Measurements from ENCODE around the gene SERPINA12. TPM values are rescaled to one million over a fixed set of nuclear protein-coding genes. Genes with fewer than 3 reads are reported as not detected.

SERPINA12 gene, protein sequence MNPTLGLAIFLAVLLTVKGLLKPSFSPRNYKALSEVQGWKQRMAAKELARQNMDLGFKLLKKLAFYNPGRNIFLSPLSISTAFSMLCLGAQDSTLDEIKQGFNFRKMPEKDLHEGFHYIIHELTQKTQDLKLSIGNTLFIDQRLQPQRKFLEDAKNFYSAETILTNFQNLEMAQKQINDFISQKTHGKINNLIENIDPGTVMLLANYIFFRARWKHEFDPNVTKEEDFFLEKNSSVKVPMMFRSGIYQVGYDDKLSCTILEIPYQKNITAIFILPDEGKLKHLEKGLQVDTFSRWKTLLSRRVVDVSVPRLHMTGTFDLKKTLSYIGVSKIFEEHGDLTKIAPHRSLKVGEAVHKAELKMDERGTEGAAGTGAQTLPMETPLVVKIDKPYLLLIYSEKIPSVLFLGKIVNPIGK
- total RNA-seq: not detected in 2 replicates

DNA sequence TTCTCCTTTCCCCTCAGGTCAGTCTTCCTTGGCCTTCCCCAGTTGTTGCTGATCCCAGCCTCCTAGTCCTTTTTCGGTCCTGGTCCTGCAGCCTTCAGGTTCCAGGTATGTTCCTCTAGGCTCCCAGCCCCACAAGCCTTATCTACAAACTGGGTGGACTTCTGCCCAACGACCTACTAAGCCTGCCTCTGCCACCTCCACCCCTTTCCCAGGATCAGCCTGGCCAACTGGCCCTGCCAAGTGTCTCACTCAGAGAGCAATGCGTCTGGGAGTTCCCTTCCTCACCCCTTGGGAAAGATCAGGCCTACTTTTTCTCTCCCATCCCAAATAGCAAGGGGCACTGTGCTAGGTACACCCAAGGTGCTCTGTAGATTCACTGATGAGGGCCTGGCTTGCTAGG lies at the start of gene SERPINA12:
TSS of gene SERPINA12 (minus strand) at position 114 of the 400 bp plus-strand sequence. CDS start 11,072 bp downstream, outside the sequence.
- H3K36me3 ChIP-seq (ENCODE audit: insufficient read depth, low read length): no peaks in the 10 kb centered on the region
- H3K79me2 ChIP-seq (ENCODE audit: insufficient read depth, low read length): no peaks in the 10 kb centered on the region
- no peaks in the 10 kb centered on the region for H3K4me1 ChIP-seq (ENCODE audit: insufficient read depth, low read length)
- H2AFZ ChIP-seq (ENCODE audit: low read length): no peak within 1 kb of the TSS
- no peak within 1 kb of the TSS for H3K27ac ChIP-seq (ENCODE audit: low read depth, low read length)
- H3K27me3 ChIP-seq (ENCODE audit: insufficient read depth, low read length): no peaks in the 10 kb centered on the region
- H3K4me3 ChIP-seq (ENCODE audit: insufficient read depth, low read length): no peak within 1 kb of the TSS
- no peaks in the 10 kb centered on the region for H3K9me3 ChIP-seq (ENCODE audit: low read depth, low read length)
- H3K4me2 ChIP-seq (ENCODE audit: insufficient read depth, low read length): no peak within 1 kb of the TSS
- no peaks in the 10 kb centered on the region for H4K20me1 ChIP-seq (ENCODE audit: insufficient read depth, low read length)
- TF ChIP-seq, protein P1, sequence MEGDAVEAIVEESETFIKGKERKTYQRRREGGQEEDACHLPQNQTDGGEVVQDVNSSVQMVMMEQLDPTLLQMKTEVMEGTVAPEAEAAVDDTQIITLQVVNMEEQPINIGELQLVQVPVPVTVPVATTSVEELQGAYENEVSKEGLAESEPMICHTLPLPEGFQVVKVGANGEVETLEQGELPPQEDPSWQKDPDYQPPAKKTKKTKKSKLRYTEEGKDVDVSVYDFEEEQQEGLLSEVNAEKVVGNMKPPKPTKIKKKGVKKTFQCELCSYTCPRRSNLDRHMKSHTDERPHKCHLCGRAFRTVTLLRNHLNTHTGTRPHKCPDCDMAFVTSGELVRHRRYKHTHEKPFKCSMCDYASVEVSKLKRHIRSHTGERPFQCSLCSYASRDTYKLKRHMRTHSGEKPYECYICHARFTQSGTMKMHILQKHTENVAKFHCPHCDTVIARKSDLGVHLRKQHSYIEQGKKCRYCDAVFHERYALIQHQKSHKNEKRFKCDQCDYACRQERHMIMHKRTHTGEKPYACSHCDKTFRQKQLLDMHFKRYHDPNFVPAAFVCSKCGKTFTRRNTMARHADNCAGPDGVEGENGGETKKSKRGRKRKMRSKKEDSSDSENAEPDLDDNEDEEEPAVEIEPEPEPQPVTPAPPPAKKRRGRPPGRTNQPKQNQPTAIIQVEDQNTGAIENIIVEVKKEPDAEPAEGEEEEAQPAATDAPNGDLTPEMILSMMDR (IDR thresholded peaks at IDR 0.05; ENCODE audit: extremely low read depth, low read depth, low read length): no peak
- no peak for DNase-seq (ENCODE audit: insufficient read length, low spot score, missing footprints)

DNA sequence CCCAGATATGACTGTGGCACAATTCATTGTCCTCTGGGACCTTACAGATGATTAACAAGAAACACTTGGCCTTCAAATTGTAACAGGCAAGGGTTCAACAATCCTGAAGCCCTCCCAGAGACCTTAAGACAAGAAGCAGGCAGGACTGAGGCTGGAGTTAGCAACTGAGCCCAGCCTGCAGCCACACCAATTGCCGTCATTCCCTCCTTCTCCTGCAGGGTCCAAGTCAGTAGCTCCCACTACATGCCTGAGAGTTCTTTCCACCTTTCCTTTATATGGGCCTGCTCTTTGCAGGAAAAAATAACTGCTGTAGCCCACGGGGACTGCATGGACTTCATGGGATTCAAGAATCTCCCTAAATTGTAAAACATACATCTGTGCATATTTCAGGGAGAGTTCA lies 49.6 kb upstream of the SERPINA12 start:
- Histone ChIP-seq H3K9me3 (ENCODE audit: low read depth, low read length) (no peaks in the 10 kb centered on the region), H3K4me2 (ENCODE audit: insufficient read depth, low read length) (no peak overlapping the region), H3K27me3 (ENCODE audit: insufficient read depth, low read length) (no peaks in the 10 kb centered on the region), H4K20me1 (ENCODE audit: insufficient read depth, low read length) (no peaks in the 10 kb centered on the region), H3K27ac (ENCODE audit: low read depth, low read length) (no peak overlapping the region), H3K36me3 (ENCODE audit: insufficient read depth, low read length) (no peaks in the 10 kb centered on the region), H2AFZ (ENCODE audit: low read length) (no peak overlapping the region), H3K4me3 (ENCODE audit: insufficient read depth, low read length) (no peak overlapping the region), H3K4me1 (ENCODE audit: insufficient read depth, low read length) (no peaks in the 10 kb centered on the region), H3K79me2 (ENCODE audit: insufficient read depth, low read length) (no peaks in the 10 kb centered on the region)
- TF ChIP-seq, protein P1 (IDR thresholded peaks at IDR 0.05; ENCODE audit: extremely low read depth, low read depth, low read length): no peak
- peak; percentile 74 for DNase-seq (ENCODE audit: insufficient read length, low spot score, missing footprints)

DNA sequence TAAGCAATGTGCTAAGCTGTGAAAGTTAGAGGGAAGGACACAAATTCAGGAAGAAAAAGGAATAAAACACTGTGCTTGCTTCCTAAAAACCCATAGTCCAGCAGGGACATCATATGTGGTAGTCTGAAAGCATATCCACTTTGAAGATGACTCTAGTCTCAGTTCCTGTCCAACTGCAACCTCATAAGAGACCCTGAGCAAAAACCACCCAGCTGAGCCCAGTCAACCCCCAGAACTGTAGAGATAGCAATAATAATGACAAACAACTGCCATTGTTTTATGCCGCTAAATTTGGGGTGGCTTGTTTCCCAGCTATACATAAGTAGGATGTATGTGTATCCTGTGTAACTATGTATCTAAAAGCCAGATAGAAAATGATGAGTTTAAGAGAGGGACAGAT lies 48.1 kb upstream of the SERPINA12 start:
- Histone ChIP-seq H3K4me2 (ENCODE audit: insufficient read depth, low read length) (no peak overlapping the region), H3K79me2 (ENCODE audit: insufficient read depth, low read length) (no peaks in the 10 kb centered on the region), H3K27me3 (ENCODE audit: insufficient read depth, low read length) (no peaks in the 10 kb centered on the region), H4K20me1 (ENCODE audit: insufficient read depth, low read length) (no peaks in the 10 kb centered on the region), H3K27ac (ENCODE audit: low read depth, low read length) (no peak overlapping the region), H3K4me1 (ENCODE audit: insufficient read depth, low read length) (no peaks in the 10 kb centered on the region), H3K36me3 (ENCODE audit: insufficient read depth, low read length) (no peaks in the 10 kb centered on the region), H2AFZ (ENCODE audit: low read length) (no peak overlapping the region), H3K4me3 (ENCODE audit: insufficient read depth, low read length) (no peak overlapping the region), H3K9me3 (ENCODE audit: low read depth, low read length) (no peaks in the 10 kb centered on the region)
- no peak for DNase-seq (ENCODE audit: insufficient read length, low spot score, missing footprints)
- TF ChIP-seq, protein P1 (IDR thresholded peaks at IDR 0.05; ENCODE audit: extremely low read depth, low read depth, low read length): no peak

DNA sequence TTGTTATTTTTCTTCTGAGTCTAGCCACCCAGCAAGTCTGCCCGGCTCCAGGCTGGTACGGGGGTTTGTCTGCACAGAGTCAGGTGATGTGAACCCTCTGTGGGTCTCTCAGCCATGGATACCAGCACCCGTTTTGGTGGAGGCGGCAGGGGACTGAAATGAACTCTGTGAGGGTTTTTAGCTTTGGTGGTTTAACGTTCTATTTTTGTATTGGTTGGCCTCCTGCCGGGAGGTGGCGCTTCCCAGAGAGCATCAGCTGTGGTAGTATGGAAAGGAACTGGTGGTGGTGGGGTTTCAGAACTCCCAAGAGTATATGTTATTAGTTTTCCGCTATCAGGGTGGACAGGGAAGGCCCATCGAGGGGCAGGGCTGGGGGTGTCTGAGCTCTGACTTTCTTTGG lies 46.7 kb upstream of the SERPINA12 start:
- DNase-seq (ENCODE audit: insufficient read length, low spot score, missing footprints): no peak
- H3K9me3 ChIP-seq (ENCODE audit: low read depth, low read length): no peaks in the 10 kb centered on the region
- H3K4me1 ChIP-seq (ENCODE audit: insufficient read depth, low read length): no peaks in the 10 kb centered on the region
- no peak overlapping the region for H3K27ac ChIP-seq (ENCODE audit: low read depth, low read length)
- no peak overlapping the region for H3K4me2 ChIP-seq (ENCODE audit: insufficient read depth, low read length)
- no peaks in the 10 kb centered on the region for H3K27me3 ChIP-seq (ENCODE audit: insufficient read depth, low read length)
- no peaks in the 10 kb centered on the region for H3K79me2 ChIP-seq (ENCODE audit: insufficient read depth, low read length)
- H4K20me1 ChIP-seq (ENCODE audit: insufficient read depth, low read length): no peaks in the 10 kb centered on the region
- no peaks in the 10 kb centered on the region for H3K36me3 ChIP-seq (ENCODE audit: insufficient read depth, low read length)
- TF ChIP-seq, protein P1 (IDR thresholded peaks at IDR 0.05; ENCODE audit: extremely low read depth, low read depth, low read length): no peak
- H2AFZ ChIP-seq (ENCODE audit: low read length): no peak overlapping the region
- no peak overlapping the region for H3K4me3 ChIP-seq (ENCODE audit: insufficient read depth, low read length)
